Subcutaneous adipose tissue (tissue), 4 donors: ENCODE results near the gene SH3TC1. TPM values are rescaled to one million over a fixed set of nuclear protein-coding genes. Genes with fewer than 3 reads are reported as not detected.

ENCODE experiments used
- total RNA-seq, 4 donors: library from RNA; depleted of rRNA; stranded (reverse); fragments of >200 nt; gene quantifications; one replicate each; pipeline ENCODE4 v1.1.0, GENCODE V29; 2016
- TF ChIP-seq, protein P1 (sequence below): fragments of 450-650 bp; IDR thresholded peaks from one replicate; pipeline ENCODE4 v1.5.1; 2016; ENCODE audit warnings: low read depth, mild to moderate bottlenecking, control low read depth, antibody characterized with exemption, moderate library complexity

SH3TC1 gene
- total RNA-seq, 4 donors from 2014 or later = 15.3 to 43.3 (median 31.9) TPM

DNA sequence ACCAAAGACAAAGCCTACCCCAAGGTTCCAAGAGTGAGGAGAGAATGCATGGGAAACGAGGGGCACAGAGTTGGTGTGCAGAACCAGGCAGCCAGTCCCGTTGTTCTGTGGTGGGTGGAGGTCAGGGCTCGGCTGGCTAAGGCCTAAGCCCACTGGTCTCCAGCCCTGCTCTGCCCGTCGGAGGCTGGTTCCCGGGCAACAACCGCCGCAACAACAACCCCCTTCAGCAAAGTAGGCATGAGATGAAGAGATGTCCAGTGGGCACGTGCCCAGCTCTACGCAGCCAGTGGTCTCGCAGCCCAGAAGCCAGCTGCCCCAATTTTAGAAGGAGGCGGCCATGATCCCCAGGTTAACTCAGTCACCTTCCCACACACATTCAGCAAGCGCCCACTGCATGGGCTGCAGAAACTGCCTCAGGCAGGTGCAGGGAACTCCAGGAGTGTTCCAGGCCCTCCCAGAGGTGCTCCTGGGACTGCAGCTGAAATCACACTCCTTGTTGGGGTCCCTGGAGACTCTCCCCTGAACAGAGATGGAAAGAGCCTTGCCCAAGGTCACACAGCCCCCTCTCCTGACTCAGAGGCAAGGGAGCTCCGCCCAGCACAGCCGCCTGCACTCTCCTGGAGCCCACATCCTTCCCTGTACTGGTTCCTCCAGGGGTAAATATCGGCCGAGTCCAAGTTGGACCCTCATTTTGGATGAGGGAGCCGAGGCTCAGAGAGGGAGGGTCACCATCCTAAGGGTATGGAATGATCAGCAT, 45.1 kb downstream of the SH3TC1 start:
- TF ChIP-seq, protein P1, sequence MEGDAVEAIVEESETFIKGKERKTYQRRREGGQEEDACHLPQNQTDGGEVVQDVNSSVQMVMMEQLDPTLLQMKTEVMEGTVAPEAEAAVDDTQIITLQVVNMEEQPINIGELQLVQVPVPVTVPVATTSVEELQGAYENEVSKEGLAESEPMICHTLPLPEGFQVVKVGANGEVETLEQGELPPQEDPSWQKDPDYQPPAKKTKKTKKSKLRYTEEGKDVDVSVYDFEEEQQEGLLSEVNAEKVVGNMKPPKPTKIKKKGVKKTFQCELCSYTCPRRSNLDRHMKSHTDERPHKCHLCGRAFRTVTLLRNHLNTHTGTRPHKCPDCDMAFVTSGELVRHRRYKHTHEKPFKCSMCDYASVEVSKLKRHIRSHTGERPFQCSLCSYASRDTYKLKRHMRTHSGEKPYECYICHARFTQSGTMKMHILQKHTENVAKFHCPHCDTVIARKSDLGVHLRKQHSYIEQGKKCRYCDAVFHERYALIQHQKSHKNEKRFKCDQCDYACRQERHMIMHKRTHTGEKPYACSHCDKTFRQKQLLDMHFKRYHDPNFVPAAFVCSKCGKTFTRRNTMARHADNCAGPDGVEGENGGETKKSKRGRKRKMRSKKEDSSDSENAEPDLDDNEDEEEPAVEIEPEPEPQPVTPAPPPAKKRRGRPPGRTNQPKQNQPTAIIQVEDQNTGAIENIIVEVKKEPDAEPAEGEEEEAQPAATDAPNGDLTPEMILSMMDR = no peak

DNA sequence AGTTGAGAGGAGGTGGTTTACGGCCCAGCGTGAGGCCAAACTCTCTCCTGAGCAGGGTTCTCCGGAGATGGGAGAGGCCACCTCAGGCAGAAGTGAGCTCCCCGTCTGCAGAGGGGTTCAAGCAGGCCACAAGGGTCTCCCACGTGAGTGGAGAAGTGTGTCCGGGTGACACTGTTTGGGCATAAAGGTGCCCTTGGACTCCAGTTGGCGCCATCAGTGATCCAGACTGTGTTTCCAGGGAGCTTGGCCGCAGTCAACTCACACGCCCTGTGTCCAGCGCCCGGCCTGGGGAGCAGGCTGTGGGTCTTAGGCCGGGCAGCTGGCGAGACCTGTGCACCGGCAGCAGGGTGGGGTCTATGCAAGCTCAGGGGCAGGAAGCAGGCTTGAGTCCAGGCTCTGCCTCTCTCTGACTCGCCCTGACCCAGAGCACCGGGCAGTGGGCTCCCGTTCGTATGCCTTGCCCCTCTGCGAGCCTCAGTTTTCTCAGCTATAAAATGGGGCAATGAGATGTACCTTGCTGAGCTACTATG, 45.9 kb downstream of the SH3TC1 start:
- TF ChIP-seq, protein P1 = no peak

GRCh38 chr4:8245884-8246833, 47.1 kb downstream of the SH3TC1 start:
- TF ChIP-seq, protein P1 = no peak

- TF ChIP-seq, protein P1 = no peak
Observed at GRCh38 chr4:8247047-8247930, 48.2 kb downstream of the SH3TC1 start.

DNA sequence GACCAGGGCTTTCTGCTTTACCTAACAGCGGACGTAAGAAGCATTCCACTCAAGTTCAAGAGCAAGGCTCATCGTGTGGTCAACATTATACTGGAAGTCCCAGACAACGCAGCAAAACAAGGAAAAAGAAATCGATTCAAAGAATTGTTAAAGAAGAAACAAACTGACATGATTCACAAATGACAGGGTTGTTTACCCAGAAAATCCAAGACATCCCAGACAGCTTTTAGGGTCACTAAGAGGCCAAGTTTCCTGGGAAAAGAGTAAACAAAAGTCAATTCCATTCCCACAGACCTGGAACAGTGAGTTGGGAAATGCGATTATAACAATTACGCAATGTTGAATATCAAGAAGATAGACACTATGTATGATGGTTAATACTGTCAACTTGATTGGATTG, 49.0 kb downstream of the SH3TC1 start:
- TF ChIP-seq, protein P1 = no peak

- TF ChIP-seq, protein P1 = no peak
Observed at GRCh38 chr4:8250227-8250626, 51.1 kb downstream of the SH3TC1 start.
